HG03039 (cell line): ENCODE data around the gene FAM13C.

ENCODE experiments used
- ATAC-seq: cut with Tn5 transposase; IDR thresholded peaks from one replicate; pipeline ENCODE4 v1.9.1; 2021; ENCODE audit warnings: mild to moderate bottlenecking, moderate library complexity; ENCODE audit not compliant: unreplicated experiment

FAM13C gene

GRCh38 chr10:59362959-59363381 is 621 bp upstream of the FAM13C start:
- ATAC-seq: no peak

GRCh38 chr10:59361663-59362143 is 646 bp downstream of the FAM13C start:
- no peak for ATAC-seq

GRCh38 chr10:59360605-59361405 is 1.5 kb downstream of the FAM13C start:
- no peak for ATAC-seq

- no peak for ATAC-seq
Measured at GRCh38 chr10:59358576-59358975, 3.8 kb downstream of the FAM13C start.

- no peak for ATAC-seq
Measured at GRCh38 chr10:59354434-59354833, 7.9 kb downstream of the FAM13C start.

GRCh38 chr10:59350558-59350957 is 11.8 kb downstream of the FAM13C start:
- ATAC-seq: no peak

GRCh38 chr10:59346321-59346720 is 16.0 kb downstream of the FAM13C start:
- ATAC-seq: no peak

GRCh38 chr10:59342723-59343122 is 19.6 kb downstream of the FAM13C start:
- ATAC-seq: no peak

- no peak for ATAC-seq
Measured at GRCh38 chr10:59342000-59342399, 20.3 kb downstream of the FAM13C start.

- ATAC-seq: no peak
Measured at GRCh38 chr10:59340285-59340684, 22.1 kb downstream of the FAM13C start.

GRCh38 chr10:59339351-59339750 is 23.0 kb downstream of the FAM13C start:
- no peak for ATAC-seq

- ATAC-seq: no peak
Measured at GRCh38 chr10:59337201-59337652, 25.1 kb downstream of the FAM13C start.

GRCh38 chr10:59336632-59337031 is 25.7 kb downstream of the FAM13C start:
- no peak for ATAC-seq

GRCh38 chr10:59335497-59335896 is 26.9 kb downstream of the FAM13C start:
- ATAC-seq: no peak

- no peak for ATAC-seq
Measured at GRCh38 chr10:59333701-59334100, 28.6 kb downstream of the FAM13C start.

- no peak for ATAC-seq
Measured at GRCh38 chr10:59332581-59332980, 29.8 kb downstream of the FAM13C start.

- ATAC-seq: no peak
Measured at GRCh38 chr10:59331661-59332060, 30.7 kb downstream of the FAM13C start.

- ATAC-seq: no peak
Measured at GRCh38 chr10:59325116-59325515, 37.2 kb downstream of the FAM13C start.

- no peak for ATAC-seq
Measured at GRCh38 chr10:59324597-59324996, 37.8 kb downstream of the FAM13C start.

- no peak for ATAC-seq
Measured at GRCh38 chr10:59323831-59324401, 38.4 kb downstream of the FAM13C start.

GRCh38 chr10:59323036-59323459 is 39.3 kb downstream of the FAM13C start:
- ATAC-seq: no peak

GRCh38 chr10:59322131-59322530 is 40.2 kb downstream of the FAM13C start:
- no peak for ATAC-seq
